Vagina (tissue), 2 donors: ENCODE results near the gene ZNF445.

ENCODE experiments used
- POLR2A ChIP-seq, 2 donors: fragments of 450-650 bp; IDR thresholded peaks; one replicate each; pipeline ENCODE4 v1.6.1; 2017; ENCODE audit warnings: antibody characterized with exemption in 2 of 2, mild to moderate bottlenecking in 2 of 2, moderate library complexity in 2 of 2
- POLR2AphosphoS5 ChIP-seq, 2 donors: sonication (generic); formaldehyde crosslinking; IDR thresholded peaks; one replicate each; pipeline ENCODE4 v1.9.0; 2017; ENCODE audit warnings: antibody characterized with exemption in 2 of 2, mild to moderate bottlenecking in 2 of 2, low read depth in 1 of 2; ENCODE audit not compliant: insufficient read depth in 1 of 2
- TF ChIP-seq, protein P1 (sequence below), 3 experiments: fragments of 450-650 bp in 2 of 3; fragments of 200-600 bp in 1 of 3; sonication (generic) in 1 of 3; IDR thresholded peaks; one replicate each; pipeline ENCODE4 v1.5.1; 2017 to 2019; ENCODE audit warnings: antibody characterized with exemption in 3 of 3, mild to moderate bottlenecking in 2 of 3, moderate library complexity in 2 of 3

DNA sequence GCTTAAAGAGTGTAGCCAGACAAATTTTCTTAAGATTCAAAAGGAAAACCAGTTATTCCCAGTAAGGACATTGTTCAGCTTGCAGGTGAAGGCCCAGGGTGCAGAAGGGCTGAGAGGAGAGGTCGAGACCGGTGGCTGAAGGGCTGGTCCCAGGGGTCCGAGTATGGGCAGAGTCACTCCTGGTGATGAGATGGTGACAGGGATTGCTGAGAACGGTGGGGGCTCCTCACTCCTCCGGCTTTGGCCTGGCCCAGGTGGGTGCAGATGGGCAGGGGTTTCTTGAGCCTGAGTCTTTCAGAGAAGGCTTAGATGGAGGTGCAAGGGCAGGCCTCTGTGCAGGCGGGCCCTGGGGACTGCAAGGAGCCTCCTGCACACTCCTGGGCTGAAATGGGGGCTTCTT, 56.2 kb downstream of the ZNF445 start:
- TF ChIP-seq, protein P1, sequence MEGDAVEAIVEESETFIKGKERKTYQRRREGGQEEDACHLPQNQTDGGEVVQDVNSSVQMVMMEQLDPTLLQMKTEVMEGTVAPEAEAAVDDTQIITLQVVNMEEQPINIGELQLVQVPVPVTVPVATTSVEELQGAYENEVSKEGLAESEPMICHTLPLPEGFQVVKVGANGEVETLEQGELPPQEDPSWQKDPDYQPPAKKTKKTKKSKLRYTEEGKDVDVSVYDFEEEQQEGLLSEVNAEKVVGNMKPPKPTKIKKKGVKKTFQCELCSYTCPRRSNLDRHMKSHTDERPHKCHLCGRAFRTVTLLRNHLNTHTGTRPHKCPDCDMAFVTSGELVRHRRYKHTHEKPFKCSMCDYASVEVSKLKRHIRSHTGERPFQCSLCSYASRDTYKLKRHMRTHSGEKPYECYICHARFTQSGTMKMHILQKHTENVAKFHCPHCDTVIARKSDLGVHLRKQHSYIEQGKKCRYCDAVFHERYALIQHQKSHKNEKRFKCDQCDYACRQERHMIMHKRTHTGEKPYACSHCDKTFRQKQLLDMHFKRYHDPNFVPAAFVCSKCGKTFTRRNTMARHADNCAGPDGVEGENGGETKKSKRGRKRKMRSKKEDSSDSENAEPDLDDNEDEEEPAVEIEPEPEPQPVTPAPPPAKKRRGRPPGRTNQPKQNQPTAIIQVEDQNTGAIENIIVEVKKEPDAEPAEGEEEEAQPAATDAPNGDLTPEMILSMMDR (IDR thresholded peaks at IDR 0.05): no peak
- TF ChIP-seq POLR2AphosphoS5 (IDR thresholded peaks at IDR 0.05; ENCODE audit: insufficient read depth in 1 of 2, low read depth in 1 of 2) (no peak), POLR2A (IDR thresholded peaks at IDR 0.05) (no peak)
